ENCODE data around the gene TMEM245. TPM values are rescaled to one million over a fixed set of nuclear protein-coding genes. Genes with fewer than 3 reads are reported as not detected.

Gene TMEM245
- total RNA-seq, 2 experiments from 2014 or later = 22.6 to 24.4 TPM

GRCh38 chr9:109113892-109114609, 5.7 kb downstream of the TMEM245 start:
- H3K27me3 ChIP-seq (ENCODE audit: control insufficient read depth in 1 of 2, insufficient read depth in 2 of 2, low read length in 2 of 2) = no peaks in the 10 kb centered on the region
- CTCF ChIA-PET = interaction anchor here (1.0 kb wide), 1 partner anchor 104 kb away, joined by 3 read pairs; no protein-coding TSS in a partner anchor
- Mint-ChIP-seq H3K9me3 (no peaks in the 10 kb centered on the region), H3K27me3 (no peaks in the 10 kb centered on the region), H3K27ac (peak overlapping the region; percentile 90), H3K4me1 (ENCODE audit: low read depth) (peaks cover 87% of the 10 kb centered on the region), H3K36me3 (ENCODE audit: low read depth) (peaks cover 31% of the 10 kb centered on the region), H3K4me3 (peak overlapping the region; percentile 17)
- intact Hi-C loops (cut with DNase I, micrococcal nuclease) = loop anchor here in 1 of 2 experiments (5.0 kb wide), 1 partner anchor 102 kb away; the partner anchor contains the start of gene CTNNAL1
- H3K4me1 ChIP-seq (ENCODE audit: insufficient read depth, low read length) = peaks cover 60% of the 10 kb centered on the region
- POLR2A ChIA-PET = no interaction called here
- no peak for DNase-seq
- H3K9me3 ChIP-seq (ENCODE audit: control insufficient read depth in 1 of 2, insufficient read depth in 1 of 2, low read length in 2 of 2) = no peaks in the 10 kb centered on the region
- H3K4me3 ChIP-seq (ENCODE audit: low read length) = no peak overlapping the region
- H3K27ac ChIP-seq (ENCODE audit: low read depth in 1 of 2, low read length in 2 of 2) = no peak overlapping the region
- no peak for ATAC-seq (ENCODE audit: poor library complexity)
- H3K36me3 ChIP-seq (ENCODE audit: insufficient read depth, low read length) = no peaks in the 10 kb centered on the region
- TF ChIP-seq CTCF (IDR thresholded peaks at IDR 0.05) = no peak

- Mint-ChIP-seq H3K36me3 (ENCODE audit: low read depth) (peaks cover 24% of the 10 kb centered on the region), H3K9me3 (no peaks in the 10 kb centered on the region), H3K4me3 (peak overlapping the region; percentile 61), H3K27me3 (no peaks in the 10 kb centered on the region), H3K27ac (peak overlapping the region; percentile 90), H3K4me1 (ENCODE audit: low read depth) (peaks cover 88% of the 10 kb centered on the region)
- H3K4me3 ChIP-seq (ENCODE audit: low read length) = no peak overlapping the region
- no peak for DNase-seq
- H3K4me1 ChIP-seq (ENCODE audit: insufficient read depth, low read length) = peaks cover 53% of the 10 kb centered on the region
- H3K9me3 ChIP-seq (ENCODE audit: control insufficient read depth in 1 of 2, insufficient read depth in 1 of 2, low read length in 2 of 2) = no peaks in the 10 kb centered on the region
- no peaks in the 10 kb centered on the region for H3K27me3 ChIP-seq (ENCODE audit: control insufficient read depth in 1 of 2, insufficient read depth in 2 of 2, low read length in 2 of 2)
- H3K27ac ChIP-seq (ENCODE audit: low read depth in 1 of 2, low read length in 2 of 2) = no peak overlapping the region
- ChIA-PET CTCF (no interaction called here), POLR2A (no interaction called here)
- no peaks in the 10 kb centered on the region for H3K36me3 ChIP-seq (ENCODE audit: insufficient read depth, low read length)
- intact Hi-C loops (cut with DNase I, micrococcal nuclease) = loop anchor here in 1 of 2 experiments (5.0 kb wide), 1 partner anchor 101 kb away; the partner anchor contains the start of gene CTNNAL1
- no peak for ATAC-seq (ENCODE audit: poor library complexity)
- no peak for TF ChIP-seq CTCF (IDR thresholded peaks at IDR 0.05)
These were observed 6.5 kb downstream of the TMEM245 start for GRCh38 chr9:109113254-109113653.

- peak overlapping the region; percentile 39 to 76 for H3K27ac ChIP-seq (ENCODE audit: low read depth in 1 of 2, low read length in 2 of 2)
- POLR2A ChIA-PET = interaction anchor here (1.1 to 2.1 kb wide), 4 partner anchors 8 to 14 kb away, joined by 3 to 16 read pairs (median 8); partner anchors contain the start of gene TMEM245
- no peaks in the 10 kb centered on the region for H3K9me3 ChIP-seq (ENCODE audit: control insufficient read depth in 1 of 2, insufficient read depth in 1 of 2, low read length in 2 of 2)
- H3K36me3 Mint-ChIP-seq (ENCODE audit: low read depth) = peaks cover 22% of the 10 kb centered on the region
- H3K4me1 Mint-ChIP-seq (ENCODE audit: low read depth) = peaks cover 86% of the 10 kb centered on the region
- CTCF ChIA-PET = interaction anchor here (0.7 kb wide), 1 partner anchor 10 kb away, joined by 3 read pairs; no protein-coding TSS in a partner anchor
- intact Hi-C loops (cut with DNase I, micrococcal nuclease) = loop anchor here in 1 of 2 experiments (1.0 to 5.0 kb wide), 3 partner anchors 9 to 98 kb away; partner anchors contain the start of gene CTNNAL1
- DNase-seq = peak in 4 of 14 experiments; percentile 14 to 82 (median 74)
- H3K4me3 Mint-ChIP-seq = peak overlapping the region; percentile 61
- peak overlapping the region; percentile 90 for H3K27ac Mint-ChIP-seq
- H3K27me3 Mint-ChIP-seq = no peaks in the 10 kb centered on the region
- H3K9me3 Mint-ChIP-seq = no peaks in the 10 kb centered on the region
- no peak for TF ChIP-seq CTCF (IDR thresholded peaks at IDR 0.05)
- peak; percentile 80 for ATAC-seq (ENCODE audit: poor library complexity)
- H3K4me1 ChIP-seq (ENCODE audit: insufficient read depth, low read length) = peaks cover 37% of the 10 kb centered on the region
- H3K4me3 ChIP-seq (ENCODE audit: low read length) = peak overlapping the region; percentile 31
- H3K27me3 ChIP-seq (ENCODE audit: control insufficient read depth in 1 of 2, insufficient read depth in 2 of 2, low read length in 2 of 2) = no peaks in the 10 kb centered on the region
- peaks cover 1% of the 10 kb centered on the region for H3K36me3 ChIP-seq (ENCODE audit: insufficient read depth, low read length)
These were observed 9.3 kb downstream of the TMEM245 start for GRCh38 chr9:109110329-109111021.
